ENCODE measurements around the gene BRPF1.

The BRPF1 gene

DNA sequence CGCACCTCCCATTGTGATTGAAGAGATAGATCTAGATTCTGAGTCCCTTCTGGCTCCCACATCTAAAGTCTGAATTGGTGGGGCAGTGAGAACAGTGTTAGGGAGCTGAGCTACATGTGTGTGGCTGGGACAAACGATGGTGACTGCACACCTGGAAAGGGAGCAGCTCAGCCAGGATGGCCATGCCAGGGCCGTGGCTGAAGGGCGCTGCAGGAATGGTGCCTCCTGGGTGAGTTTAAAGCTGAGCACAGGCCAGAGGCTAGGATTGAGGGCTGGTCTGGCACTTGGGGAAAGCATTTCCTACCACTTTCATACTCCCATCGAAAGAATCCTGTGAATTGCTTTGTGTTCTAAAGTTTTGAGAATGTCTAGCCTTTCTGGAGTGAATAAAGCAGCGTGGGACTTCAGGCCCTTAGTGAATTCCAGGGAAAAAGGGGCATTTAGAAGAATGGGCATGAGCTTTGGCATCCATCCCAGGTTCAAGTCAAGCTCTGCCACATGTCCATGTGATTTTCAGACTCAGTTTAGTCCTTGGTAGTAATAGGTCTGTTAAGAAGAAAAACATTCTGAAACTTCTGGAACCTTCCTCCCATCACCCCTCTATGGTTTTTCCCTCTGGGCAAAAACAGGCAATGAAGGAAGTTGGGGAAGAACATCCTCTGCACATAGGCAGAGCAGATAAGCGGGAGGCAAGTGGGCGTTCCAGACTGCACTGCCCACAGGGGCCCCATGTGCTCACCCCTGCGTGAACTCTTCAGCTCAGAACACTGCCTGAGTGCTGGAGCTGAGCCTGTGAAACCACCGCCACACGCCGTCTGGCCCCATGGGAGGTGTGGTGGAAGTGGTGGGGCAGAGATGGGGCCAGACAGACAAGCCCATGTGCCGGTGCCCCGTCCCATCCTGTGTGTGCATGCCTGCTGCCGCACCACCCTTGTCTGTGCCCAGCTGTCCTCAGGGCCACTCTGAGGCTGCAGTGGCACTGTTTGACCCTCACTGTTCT is 40.8 kb upstream of the BRPF1 start:
- no peaks in the 10 kb centered on the region for H3K79me2 ChIP-seq (ENCODE audit: control insufficient read depth, insufficient read depth, low read length, unreplicated experiment)

DNA sequence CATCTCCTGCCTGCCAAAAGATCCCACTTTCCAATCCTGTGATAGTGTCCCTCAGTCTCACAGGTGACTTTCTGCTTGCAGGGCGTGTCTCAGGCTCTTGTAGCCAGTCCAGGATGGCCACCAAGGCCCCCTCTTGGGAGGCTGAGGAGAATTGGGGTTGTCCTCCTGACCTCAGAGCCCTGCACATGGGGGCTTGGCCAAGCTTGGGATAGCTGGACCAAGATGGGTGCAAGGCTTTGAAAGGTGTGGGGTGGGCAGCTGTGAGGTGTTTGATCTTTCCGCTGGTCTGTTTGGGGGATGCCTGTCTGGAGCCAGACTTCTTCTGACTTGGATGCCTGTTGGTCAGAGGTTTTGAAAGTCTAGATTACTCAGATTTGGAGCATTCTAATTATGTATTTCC is 39.9 kb upstream of the BRPF1 start:
- H3K4me1 ChIP-seq (ENCODE audit: control insufficient read depth, insufficient read depth, low read length, unreplicated experiment), result no peaks in the 10 kb centered on the region
- H3K27ac ChIP-seq (ENCODE audit: low read depth, low read length), result no peak overlapping the region
- H3K4me3 ChIP-seq (ENCODE audit: low read depth, low read length), result no peak overlapping the region
- H2AFZ ChIP-seq (ENCODE audit: low read length, unreplicated experiment), result no peak overlapping the region
- H3K79me2 ChIP-seq (ENCODE audit: control insufficient read depth, insufficient read depth, low read length, unreplicated experiment), result no peaks in the 10 kb centered on the region
- H3K36me3 ChIP-seq (ENCODE audit: insufficient read depth, low read length), result peaks cover 4% of the 10 kb centered on the region; the same call in 1 of the 2 replicates
- no peaks in the 10 kb centered on the region for H3K27me3 ChIP-seq (ENCODE audit: insufficient read depth, low read length)

More for the DNA sequence above, 40.8 kb upstream of the BRPF1 start:
- Histone ChIP-seq H2AFZ (ENCODE audit: low read length, unreplicated experiment) (no peak overlapping the region), H3K4me3 (ENCODE audit: low read depth, low read length) (no peak overlapping the region), H3K36me3 (ENCODE audit: insufficient read depth, low read length) (peaks cover 4% of the 10 kb centered on the region; the same call in 1 of the 2 replicates), H3K4me1 (ENCODE audit: control insufficient read depth, insufficient read depth, low read length, unreplicated experiment) (no peaks in the 10 kb centered on the region), H3K27ac (ENCODE audit: low read depth, low read length) (no peak overlapping the region), H3K27me3 (ENCODE audit: insufficient read depth, low read length) (no peaks in the 10 kb centered on the region)

DNA sequence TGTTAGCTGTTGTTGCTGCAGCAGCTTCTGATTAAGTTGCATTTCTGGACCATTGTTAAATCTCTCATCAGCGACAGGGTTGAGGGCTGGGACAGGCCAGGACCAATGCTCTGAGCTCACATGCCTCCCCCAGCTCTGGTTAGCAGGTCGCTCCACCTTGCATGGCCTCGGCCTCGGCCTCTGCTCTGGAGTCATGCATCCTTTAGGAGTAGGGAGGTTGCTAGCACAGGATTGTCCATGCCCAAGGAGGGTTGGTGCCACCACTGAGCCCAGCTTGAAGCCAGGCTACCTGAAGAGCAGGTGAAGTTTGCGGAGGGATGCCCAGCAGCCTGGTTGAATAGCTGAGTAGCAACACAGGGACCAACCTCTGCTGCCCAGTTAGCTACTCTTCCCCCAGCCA is 39.1 kb upstream of the BRPF1 start:
- H3K27me3 ChIP-seq (ENCODE audit: insufficient read depth, low read length), result no peaks in the 10 kb centered on the region
- H3K36me3 ChIP-seq (ENCODE audit: insufficient read depth, low read length), result peaks cover 4% of the 10 kb centered on the region; the same call in 1 of the 2 replicates
- no peaks in the 10 kb centered on the region for H3K4me1 ChIP-seq (ENCODE audit: control insufficient read depth, insufficient read depth, low read length, unreplicated experiment)
- no peak overlapping the region for H3K27ac ChIP-seq (ENCODE audit: low read depth, low read length)
- no peaks in the 10 kb centered on the region for H3K79me2 ChIP-seq (ENCODE audit: control insufficient read depth, insufficient read depth, low read length, unreplicated experiment)
- no peak overlapping the region for H2AFZ ChIP-seq (ENCODE audit: low read length, unreplicated experiment)
- H3K4me3 ChIP-seq (ENCODE audit: low read depth, low read length), result no peak overlapping the region

DNA sequence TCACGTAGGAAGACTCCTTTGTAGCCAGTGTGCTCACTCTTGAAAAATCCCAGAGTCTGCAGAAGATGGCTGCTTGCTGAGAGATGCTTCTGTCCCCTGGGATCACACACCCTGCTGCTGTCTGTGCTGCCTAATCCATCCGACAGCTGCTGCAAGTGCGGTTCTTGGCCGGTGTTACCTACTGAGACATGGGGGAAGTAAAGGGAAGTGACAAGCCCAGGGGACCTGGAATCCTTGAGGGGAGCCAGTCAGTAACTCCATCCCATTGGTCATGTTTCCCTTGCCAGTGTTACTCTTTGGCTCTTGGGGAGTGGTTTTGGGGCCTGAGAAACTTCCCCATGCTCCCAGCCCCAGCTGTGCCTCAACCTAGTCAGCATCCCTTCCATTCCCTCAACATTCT is 36.2 kb upstream of the BRPF1 start:
- Histone ChIP-seq H2AFZ (ENCODE audit: low read length, unreplicated experiment) (no peak overlapping the region), H3K36me3 (ENCODE audit: insufficient read depth, low read length) (peaks cover 4% of the 10 kb centered on the region; the same call in 1 of the 2 replicates), H3K27ac (ENCODE audit: low read depth, low read length) (no peak overlapping the region), H3K4me1 (ENCODE audit: control insufficient read depth, insufficient read depth, low read length, unreplicated experiment) (no peaks in the 10 kb centered on the region), H3K4me3 (ENCODE audit: low read depth, low read length) (no peak overlapping the region), H3K27me3 (ENCODE audit: insufficient read depth, low read length) (no peaks in the 10 kb centered on the region), H3K79me2 (ENCODE audit: control insufficient read depth, insufficient read depth, low read length, unreplicated experiment) (no peaks in the 10 kb centered on the region)

DNA sequence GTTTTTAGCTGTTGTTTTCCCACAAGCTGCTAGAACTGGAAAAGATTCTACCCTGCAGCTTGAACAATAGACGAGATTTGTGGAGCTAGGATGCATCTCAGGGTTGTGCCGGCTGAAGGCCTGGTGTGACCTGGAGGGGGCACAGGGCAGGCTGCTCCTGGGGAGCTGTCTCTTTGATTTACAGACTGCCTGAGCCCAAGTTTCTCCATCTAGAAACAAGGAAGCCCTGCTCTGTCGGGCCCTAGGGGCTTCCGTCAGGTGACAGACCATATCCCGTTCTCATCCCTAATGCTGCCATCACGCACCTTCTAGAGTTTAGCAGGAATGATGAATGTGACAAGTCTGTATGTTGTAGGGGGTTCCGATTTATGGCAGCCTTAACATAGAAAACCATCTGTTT is 35.8 kb upstream of the BRPF1 start:
- no peak overlapping the region for H2AFZ ChIP-seq (ENCODE audit: low read length, unreplicated experiment)
- H3K36me3 ChIP-seq (ENCODE audit: insufficient read depth, low read length), result peaks cover 4% of the 10 kb centered on the region; the same call in 1 of the 2 replicates
- H3K79me2 ChIP-seq (ENCODE audit: control insufficient read depth, insufficient read depth, low read length, unreplicated experiment), result no peaks in the 10 kb centered on the region
- no peaks in the 10 kb centered on the region for H3K27me3 ChIP-seq (ENCODE audit: insufficient read depth, low read length)
- no peak overlapping the region for H3K27ac ChIP-seq (ENCODE audit: low read depth, low read length)
- H3K4me3 ChIP-seq (ENCODE audit: low read depth, low read length), result no peak overlapping the region
- no peaks in the 10 kb centered on the region for H3K4me1 ChIP-seq (ENCODE audit: control insufficient read depth, insufficient read depth, low read length, unreplicated experiment)

DNA sequence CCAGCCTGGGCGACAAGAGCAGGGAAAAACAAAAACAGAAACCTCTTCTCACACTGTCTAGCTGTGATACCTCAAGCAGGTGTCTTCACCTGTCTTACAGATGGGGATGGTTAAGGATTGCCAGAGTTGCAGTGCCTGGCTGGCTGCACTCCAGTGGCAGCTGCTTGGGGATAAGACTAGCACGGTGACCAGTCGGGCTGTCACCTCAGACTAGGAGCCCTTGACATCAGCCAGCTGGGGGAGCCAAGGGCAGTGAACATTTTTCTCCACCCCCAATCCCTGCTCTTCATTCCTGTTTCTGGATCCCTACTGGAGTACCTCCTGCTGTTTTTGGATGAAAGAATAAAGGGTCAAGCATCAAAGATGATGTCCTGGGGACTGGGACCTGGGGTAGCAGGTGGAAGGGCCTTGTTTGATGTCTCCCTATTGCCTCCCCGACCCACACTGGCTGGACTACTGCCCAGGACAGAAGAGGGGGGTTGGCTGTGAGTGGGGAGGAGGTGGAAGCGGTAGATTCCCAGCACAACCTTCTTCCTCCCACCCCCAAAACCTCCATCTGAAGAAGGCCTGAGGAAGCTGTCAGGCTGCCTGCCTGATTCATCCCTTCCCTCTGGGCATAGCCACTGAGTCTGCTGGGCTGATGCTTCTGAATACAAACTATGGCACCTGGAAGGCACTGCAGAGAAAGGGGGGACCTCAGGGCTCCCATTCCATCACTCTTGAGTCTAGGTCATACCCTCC is 34.9 kb upstream of the BRPF1 start:
- H3K79me2 ChIP-seq (ENCODE audit: control insufficient read depth, insufficient read depth, low read length, unreplicated experiment), result no peaks in the 10 kb centered on the region
- H3K4me3 ChIP-seq (ENCODE audit: low read depth, low read length), result no peak overlapping the region
- H2AFZ ChIP-seq (ENCODE audit: low read length, unreplicated experiment), result no peak overlapping the region
- no peak overlapping the region for H3K27ac ChIP-seq (ENCODE audit: low read depth, low read length)
- no peaks in the 10 kb centered on the region for H3K4me1 ChIP-seq (ENCODE audit: control insufficient read depth, insufficient read depth, low read length, unreplicated experiment)
- peaks cover 4% of the 10 kb centered on the region; the same call in 1 of the 2 replicates for H3K36me3 ChIP-seq (ENCODE audit: insufficient read depth, low read length)
- H3K27me3 ChIP-seq (ENCODE audit: insufficient read depth, low read length), result no peaks in the 10 kb centered on the region

DNA sequence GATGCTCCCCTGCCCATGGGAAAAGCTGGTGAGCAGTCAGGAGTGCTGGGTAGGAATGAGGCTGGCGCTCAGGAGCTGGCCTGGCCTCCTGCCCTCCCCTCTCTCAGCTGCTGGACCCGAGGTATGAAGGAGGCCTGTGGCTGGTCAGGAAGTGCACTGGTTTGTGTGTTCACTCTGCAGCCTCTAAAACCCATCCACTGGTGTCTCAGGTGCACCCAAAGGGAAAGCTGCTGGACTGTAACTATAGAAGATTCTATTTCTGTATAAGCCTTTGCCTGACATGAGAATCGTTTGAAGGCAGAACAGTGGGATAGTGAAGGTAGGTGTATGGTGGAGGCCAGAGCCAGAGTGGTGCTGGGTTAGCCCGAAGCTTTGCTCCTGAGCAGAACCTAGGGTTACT is 33.6 kb upstream of the BRPF1 start:
- H3K27me3 ChIP-seq (ENCODE audit: insufficient read depth, low read length), result no peaks in the 10 kb centered on the region; the same call in 1 of the 2 replicates
- H3K27ac ChIP-seq (ENCODE audit: low read depth, low read length), result no peak overlapping the region
- H3K79me2 ChIP-seq (ENCODE audit: control insufficient read depth, insufficient read depth, low read length, unreplicated experiment), result no peaks in the 10 kb centered on the region
- H3K4me3 ChIP-seq (ENCODE audit: low read depth, low read length), result no peak overlapping the region
- no peaks in the 10 kb centered on the region for H3K4me1 ChIP-seq (ENCODE audit: control insufficient read depth, insufficient read depth, low read length, unreplicated experiment)
- H2AFZ ChIP-seq (ENCODE audit: low read length, unreplicated experiment), result no peak overlapping the region
- H3K36me3 ChIP-seq (ENCODE audit: insufficient read depth, low read length), result peaks cover 2% of the 10 kb centered on the region; the same call in 1 of the 2 replicates

DNA sequence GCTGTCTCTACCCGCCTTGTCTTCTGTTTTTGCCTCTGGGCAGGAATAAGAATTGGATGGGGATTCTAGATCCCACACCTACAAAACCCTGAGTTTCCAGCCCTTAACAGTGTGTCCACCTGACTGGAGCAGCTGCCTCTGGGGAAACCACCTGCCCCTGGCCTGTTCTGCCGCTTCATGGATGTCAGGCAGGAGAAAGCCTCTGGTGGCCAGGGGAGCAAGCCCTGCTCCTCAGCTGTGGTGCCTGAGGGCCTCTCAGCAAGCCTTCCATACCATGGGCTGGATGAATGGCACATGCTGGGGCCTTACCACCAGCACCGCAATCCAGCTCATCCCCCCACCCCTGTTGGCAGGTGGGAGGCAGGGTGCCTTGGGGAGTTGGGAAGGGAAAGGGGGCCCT is 33.2 kb upstream of the BRPF1 start:
- no peak overlapping the region for H3K27ac ChIP-seq (ENCODE audit: low read depth, low read length)
- H3K79me2 ChIP-seq (ENCODE audit: control insufficient read depth, insufficient read depth, low read length, unreplicated experiment), result no peaks in the 10 kb centered on the region
- no peak overlapping the region for H3K4me3 ChIP-seq (ENCODE audit: low read depth, low read length)
- H3K4me1 ChIP-seq (ENCODE audit: control insufficient read depth, insufficient read depth, low read length, unreplicated experiment), result no peaks in the 10 kb centered on the region
- peaks cover 4% of the 10 kb centered on the region; the same call in 1 of the 2 replicates for H3K27me3 ChIP-seq (ENCODE audit: insufficient read depth, low read length)
- no peaks in the 10 kb centered on the region for H3K36me3 ChIP-seq (ENCODE audit: insufficient read depth, low read length)
- H2AFZ ChIP-seq (ENCODE audit: low read length, unreplicated experiment), result no peak overlapping the region

DNA sequence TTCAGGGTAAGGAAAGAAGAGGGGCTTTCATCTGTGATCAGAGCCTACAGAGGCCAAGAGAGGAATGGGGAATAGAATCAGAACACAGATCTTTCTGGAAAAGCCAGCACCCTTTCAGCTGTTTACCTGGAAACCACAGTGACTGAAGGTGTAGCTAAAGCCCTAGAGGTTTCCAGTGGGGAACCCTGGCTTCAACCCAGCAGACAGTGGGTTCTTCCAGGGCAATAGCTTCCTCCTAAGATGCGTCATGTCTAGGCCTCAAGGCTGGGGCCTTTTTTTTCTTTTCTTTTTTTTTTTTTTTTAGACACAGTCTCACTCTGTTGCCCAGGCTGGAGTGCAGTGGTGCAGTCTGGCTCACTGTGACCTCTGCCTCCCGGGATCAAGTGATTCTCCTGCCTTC is 31.0 kb upstream of the BRPF1 start:
- Histone ChIP-seq H3K79me2 (ENCODE audit: control insufficient read depth, insufficient read depth, low read length, unreplicated experiment) (no peaks in the 10 kb centered on the region), H2AFZ (ENCODE audit: low read length, unreplicated experiment) (no peak overlapping the region), H3K4me1 (ENCODE audit: control insufficient read depth, insufficient read depth, low read length, unreplicated experiment) (peaks cover 3% of the 10 kb centered on the region), H3K27ac (ENCODE audit: low read depth, low read length) (no peak overlapping the region), H3K36me3 (ENCODE audit: insufficient read depth, low read length) (no peaks in the 10 kb centered on the region), H3K4me3 (ENCODE audit: low read depth, low read length) (no peak overlapping the region), H3K27me3 (ENCODE audit: insufficient read depth, low read length) (peaks cover 26% of the 10 kb centered on the region)

DNA sequence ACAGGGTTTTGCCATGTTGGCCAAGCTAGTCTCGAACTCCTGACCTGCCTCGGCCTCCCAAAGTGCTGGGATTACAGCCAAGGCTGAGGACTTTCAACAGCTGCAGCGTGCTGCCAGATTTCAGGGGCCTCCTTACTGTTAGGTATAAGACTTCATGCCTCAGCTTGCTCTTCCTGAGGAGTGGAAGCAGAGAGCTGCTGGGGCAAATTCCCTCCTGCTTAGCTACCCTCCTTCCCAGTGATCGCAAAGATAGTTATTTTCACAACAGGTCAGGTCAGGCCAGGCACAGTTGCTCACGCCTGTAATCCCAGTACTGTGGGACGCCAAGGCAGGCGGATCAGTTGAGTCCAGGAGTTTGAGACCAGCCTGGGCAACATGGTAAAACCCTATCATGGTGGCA is 30.5 kb upstream of the BRPF1 start:
- Histone ChIP-seq H3K4me3 (ENCODE audit: low read depth, low read length) (no peak overlapping the region), H3K27ac (ENCODE audit: low read depth, low read length) (no peak overlapping the region), H3K36me3 (ENCODE audit: insufficient read depth, low read length) (no peaks in the 10 kb centered on the region), H3K27me3 (ENCODE audit: insufficient read depth, low read length) (peaks cover 30% of the 10 kb centered on the region), H3K4me1 (ENCODE audit: control insufficient read depth, insufficient read depth, low read length, unreplicated experiment) (peaks cover 3% of the 10 kb centered on the region), H3K79me2 (ENCODE audit: control insufficient read depth, insufficient read depth, low read length, unreplicated experiment) (no peaks in the 10 kb centered on the region), H2AFZ (ENCODE audit: low read length, unreplicated experiment) (no peak overlapping the region)
